Measurements from ENCODE around the gene SKIC8. TPM values are rescaled to one million over a fixed set of nuclear protein-coding genes. Genes with fewer than 3 reads are reported as not detected.
A peak's percentile ranks its signal among the peaks of the same experiment; 100 is the strongest.

The SKIC8 gene
- total RNA-seq, 1 donor from 2014 or later = 43.6 TPM

DNA sequence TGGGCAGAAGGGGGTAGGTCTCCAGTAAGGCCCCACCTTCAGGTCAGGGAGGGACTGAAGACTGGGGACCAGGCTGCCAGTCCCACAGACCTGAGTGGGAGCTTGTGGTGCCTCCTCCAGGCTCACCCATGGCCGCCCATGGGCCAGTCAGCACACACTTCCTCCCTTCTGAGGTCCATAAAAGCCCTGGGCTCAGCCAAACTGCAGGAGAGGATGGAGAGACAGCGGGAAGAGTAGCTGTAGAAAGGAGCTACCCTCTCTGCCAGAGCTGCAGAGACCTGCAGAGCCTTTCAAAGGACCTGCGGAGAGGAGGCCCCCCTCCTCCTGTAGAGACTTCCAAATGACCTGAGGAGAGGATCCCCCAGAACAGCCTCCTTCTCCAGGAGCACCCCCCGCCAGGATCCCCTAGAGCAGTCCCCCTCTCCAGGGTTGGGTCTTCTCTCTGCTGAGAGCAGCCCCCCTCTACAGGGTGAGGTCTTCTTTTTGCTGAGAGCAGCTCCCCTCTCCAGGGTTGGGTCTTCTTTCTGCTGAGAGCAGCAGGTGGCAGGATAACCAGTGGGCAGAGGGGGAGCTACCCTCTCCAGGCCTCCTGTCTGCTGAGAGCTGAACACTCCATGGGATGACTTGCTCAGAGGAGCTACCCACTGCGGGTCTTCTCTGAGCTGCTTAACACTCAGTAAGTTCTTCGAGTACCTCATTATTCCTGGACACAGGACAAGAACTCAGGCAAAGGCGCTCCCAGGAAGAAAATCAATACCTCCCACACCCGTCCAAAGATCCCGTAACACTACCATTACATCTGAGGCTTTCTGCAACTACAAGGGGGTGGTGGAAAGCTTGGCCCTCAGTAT lies 5.0 kb upstream of the SKIC8 start:
- peaks cover 36% of the 10 kb centered on the region for H3K4me1 ChIP-seq (ENCODE audit: insufficient read depth, low read length)
- Mint-ChIP-seq H3K27me3 (ENCODE audit: low read depth, unreplicated experiment) (no peaks in the 10 kb centered on the region), H3K9me3 (ENCODE audit: unreplicated experiment) (no peaks in the 10 kb centered on the region), H3K36me3 (ENCODE audit: low read depth, unreplicated experiment) (no peaks in the 10 kb centered on the region), H3K4me1 (ENCODE audit: low read depth, unreplicated experiment) (peaks cover 28% of the 10 kb centered on the region), H3K4me3 (ENCODE audit: unreplicated experiment) (no peak overlapping the region), H3K27ac (ENCODE audit: unreplicated experiment) (no peak overlapping the region)
- H3K9ac ChIP-seq (ENCODE audit: low read length) = no peak overlapping the region
- no peak overlapping the region for H3K27ac ChIP-seq (ENCODE audit: low read depth, low read length)
- DNase-seq (ENCODE audit: low read depth) = no peak
- H4K20me1 ChIP-seq (ENCODE audit: insufficient read depth, low read length) = no peaks in the 10 kb centered on the region
- no peak overlapping the region for H2AFZ ChIP-seq (ENCODE audit: low read depth, low read length)
- no peak for FAIRE-seq
- no peaks in the 10 kb centered on the region for H3K36me3 ChIP-seq (ENCODE audit: insufficient read depth, low read length)
- H3K9me3 ChIP-seq (ENCODE audit: insufficient read depth, low read depth, low read length) = no peaks in the 10 kb centered on the region
- no peak overlapping the region for H3K4me3 ChIP-seq (ENCODE audit: insufficient read depth, low read depth, low read length)
- no peaks in the 10 kb centered on the region for H3K27me3 ChIP-seq (ENCODE audit: insufficient read depth, low read length)
- no peaks in the 10 kb centered on the region for H3K79me2 ChIP-seq (ENCODE audit: insufficient read depth, low read length)
- H3K4me2 ChIP-seq (ENCODE audit: low read length) = no peak overlapping the region
- no peak for TF ChIP-seq EZH2 (IDR thresholded peaks at IDR 0.05; ENCODE audit: insufficient read depth, low read length)
- TF ChIP-seq, protein P1, sequence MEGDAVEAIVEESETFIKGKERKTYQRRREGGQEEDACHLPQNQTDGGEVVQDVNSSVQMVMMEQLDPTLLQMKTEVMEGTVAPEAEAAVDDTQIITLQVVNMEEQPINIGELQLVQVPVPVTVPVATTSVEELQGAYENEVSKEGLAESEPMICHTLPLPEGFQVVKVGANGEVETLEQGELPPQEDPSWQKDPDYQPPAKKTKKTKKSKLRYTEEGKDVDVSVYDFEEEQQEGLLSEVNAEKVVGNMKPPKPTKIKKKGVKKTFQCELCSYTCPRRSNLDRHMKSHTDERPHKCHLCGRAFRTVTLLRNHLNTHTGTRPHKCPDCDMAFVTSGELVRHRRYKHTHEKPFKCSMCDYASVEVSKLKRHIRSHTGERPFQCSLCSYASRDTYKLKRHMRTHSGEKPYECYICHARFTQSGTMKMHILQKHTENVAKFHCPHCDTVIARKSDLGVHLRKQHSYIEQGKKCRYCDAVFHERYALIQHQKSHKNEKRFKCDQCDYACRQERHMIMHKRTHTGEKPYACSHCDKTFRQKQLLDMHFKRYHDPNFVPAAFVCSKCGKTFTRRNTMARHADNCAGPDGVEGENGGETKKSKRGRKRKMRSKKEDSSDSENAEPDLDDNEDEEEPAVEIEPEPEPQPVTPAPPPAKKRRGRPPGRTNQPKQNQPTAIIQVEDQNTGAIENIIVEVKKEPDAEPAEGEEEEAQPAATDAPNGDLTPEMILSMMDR (IDR thresholded peaks at IDR 0.05; ENCODE audit: insufficient read depth, low read depth, low read length) = no peak

DNA sequence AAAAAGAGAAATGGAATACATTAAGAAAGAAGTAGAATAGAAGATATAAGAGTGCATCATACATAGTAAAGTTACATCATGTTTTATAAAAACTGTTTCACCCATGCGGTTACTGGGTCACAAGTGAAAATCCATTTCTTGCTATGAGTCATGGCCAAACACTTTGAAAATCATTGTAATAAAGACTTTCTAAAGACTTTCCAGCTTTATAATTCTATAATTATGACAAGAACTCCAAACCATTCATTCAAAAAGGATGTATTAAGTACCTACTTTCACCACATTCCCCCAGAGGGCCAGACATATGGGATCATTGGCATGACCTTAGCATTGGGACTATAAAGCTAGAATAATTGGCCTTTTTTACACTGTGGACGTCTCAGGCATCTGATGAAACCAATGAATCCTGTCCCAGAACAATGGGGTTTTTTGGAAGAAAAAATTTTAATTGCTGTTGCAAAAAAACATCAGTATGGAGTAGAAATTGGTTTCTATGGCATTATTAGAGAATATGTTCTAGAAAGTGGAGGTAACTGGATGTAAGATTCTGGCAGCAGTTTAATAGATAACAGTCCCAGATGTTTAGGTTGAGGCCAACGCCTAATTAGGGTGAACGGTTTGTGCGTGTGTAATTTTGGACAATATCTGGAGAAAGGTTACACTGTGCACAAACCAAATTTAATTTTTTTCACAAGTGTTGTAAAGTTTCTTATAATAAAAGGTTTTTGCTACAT lies 3.3 kb upstream of the SKIC8 start:
- Histone ChIP-seq H3K27me3 (ENCODE audit: insufficient read depth, low read length) (no peaks in the 10 kb centered on the region), H2AFZ (ENCODE audit: low read depth, low read length) (no peak overlapping the region), H3K79me2 (ENCODE audit: insufficient read depth, low read length) (peaks cover 16% of the 10 kb centered on the region), H3K4me2 (ENCODE audit: low read length) (peak overlapping the region; percentile 44), H3K4me1 (ENCODE audit: insufficient read depth, low read length) (peaks cover 36% of the 10 kb centered on the region), H3K36me3 (ENCODE audit: insufficient read depth, low read length) (no peaks in the 10 kb centered on the region), H3K9me3 (ENCODE audit: insufficient read depth, low read depth, low read length) (no peaks in the 10 kb centered on the region), H3K4me3 (ENCODE audit: insufficient read depth, low read depth, low read length) (no peak overlapping the region), H3K27ac (ENCODE audit: low read depth, low read length) (peak overlapping the region; percentile 70), H4K20me1 (ENCODE audit: insufficient read depth, low read length) (peaks cover 4% of the 10 kb centered on the region), H3K9ac (ENCODE audit: low read length) (peak overlapping the region; percentile 31)
- H3K27ac Mint-ChIP-seq (ENCODE audit: unreplicated experiment) = peak overlapping the region; percentile 69
- H3K4me3 Mint-ChIP-seq (ENCODE audit: unreplicated experiment) = no peak overlapping the region
- H3K9me3 Mint-ChIP-seq (ENCODE audit: unreplicated experiment) = no peaks in the 10 kb centered on the region
- no peak for TF ChIP-seq EZH2 (IDR thresholded peaks at IDR 0.05; ENCODE audit: insufficient read depth, low read length)
- TF ChIP-seq, protein P1 (IDR thresholded peaks at IDR 0.05; ENCODE audit: insufficient read depth, low read depth, low read length) = no peak
- FAIRE-seq = no peak
- H3K27me3 Mint-ChIP-seq (ENCODE audit: low read depth, unreplicated experiment) = no peaks in the 10 kb centered on the region
- peak; percentile 86 for DNase-seq (ENCODE audit: low read depth)
- peaks cover 29% of the 10 kb centered on the region for H3K4me1 Mint-ChIP-seq (ENCODE audit: low read depth, unreplicated experiment)
- no peaks in the 10 kb centered on the region for H3K36me3 Mint-ChIP-seq (ENCODE audit: low read depth, unreplicated experiment)

Measured in astrocyte (in vitro differentiated cells and primary cell).